GM19438 (cell line): ENCODE results near the gene MRPL54.
"Not testable (repeated sequence)": the region's sequence is repeated elsewhere in the genome, so short reads cannot be mapped to it uniquely, and the experiment has no call there.

Experiments used
- ATAC-seq: cut with Tn5 transposase; IDR thresholded peaks from one replicate; pipeline ENCODE4 v1.9.1; 2021; ENCODE audit warnings: low read depth; ENCODE audit not compliant: unreplicated experiment

The MRPL54 gene

DNA sequence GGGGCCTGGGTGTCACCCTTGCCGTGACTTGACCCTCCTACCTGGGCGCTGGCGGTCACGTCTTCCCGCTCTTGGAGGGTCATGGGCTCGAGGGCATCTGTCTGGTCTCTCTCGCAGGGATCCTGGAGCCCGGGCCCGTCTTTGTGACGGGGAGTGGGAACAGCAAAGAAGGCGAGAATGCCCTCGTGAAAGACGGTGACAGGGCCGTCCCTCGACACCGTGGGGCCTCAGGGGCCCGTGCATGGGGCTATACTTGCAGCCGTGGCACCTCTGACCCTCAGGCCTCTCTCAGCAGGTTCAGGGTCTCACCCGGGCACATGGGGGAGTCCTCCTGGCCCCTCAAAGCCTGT is 44.6 kb downstream of the MRPL54 start:
- no peak for ATAC-seq

DNA sequence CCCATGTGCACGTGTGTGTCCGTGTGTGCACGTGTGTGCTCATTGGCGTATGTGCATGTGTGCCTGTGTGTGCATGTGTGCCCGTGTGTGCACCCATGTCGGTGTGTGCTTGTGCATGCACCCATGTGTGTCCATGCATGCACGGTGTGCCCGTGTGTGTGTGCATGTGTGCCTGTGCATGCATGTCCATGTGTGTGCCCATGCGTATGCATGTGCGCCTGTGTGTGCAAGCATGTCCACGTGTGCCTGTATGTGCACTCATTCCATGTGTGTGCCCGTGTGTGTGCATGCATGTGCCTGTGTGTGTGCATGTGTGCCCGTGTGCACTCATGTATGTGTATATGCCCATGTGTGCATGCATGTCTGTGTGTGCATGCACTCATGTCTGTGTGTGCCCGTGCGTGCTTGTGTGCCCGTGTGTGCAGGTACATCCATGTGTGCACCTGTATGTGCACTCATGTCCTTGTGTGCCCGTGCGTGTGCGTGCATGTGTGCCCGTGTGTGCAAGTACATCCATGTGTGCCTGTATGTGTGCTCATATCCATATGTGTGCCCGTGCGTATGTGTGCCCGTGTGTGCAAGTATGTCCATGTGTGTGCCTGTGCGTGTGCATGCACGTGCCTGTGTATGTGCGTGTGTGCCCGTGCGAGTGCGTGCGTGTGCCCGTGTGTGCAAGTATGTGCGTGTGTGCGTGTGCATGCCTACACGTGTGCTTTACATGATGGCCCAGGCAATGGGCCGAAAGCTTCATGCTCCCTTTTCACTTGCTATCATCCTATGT is 45.3 kb downstream of the MRPL54 start:
- ATAC-seq = no peak

DNA sequence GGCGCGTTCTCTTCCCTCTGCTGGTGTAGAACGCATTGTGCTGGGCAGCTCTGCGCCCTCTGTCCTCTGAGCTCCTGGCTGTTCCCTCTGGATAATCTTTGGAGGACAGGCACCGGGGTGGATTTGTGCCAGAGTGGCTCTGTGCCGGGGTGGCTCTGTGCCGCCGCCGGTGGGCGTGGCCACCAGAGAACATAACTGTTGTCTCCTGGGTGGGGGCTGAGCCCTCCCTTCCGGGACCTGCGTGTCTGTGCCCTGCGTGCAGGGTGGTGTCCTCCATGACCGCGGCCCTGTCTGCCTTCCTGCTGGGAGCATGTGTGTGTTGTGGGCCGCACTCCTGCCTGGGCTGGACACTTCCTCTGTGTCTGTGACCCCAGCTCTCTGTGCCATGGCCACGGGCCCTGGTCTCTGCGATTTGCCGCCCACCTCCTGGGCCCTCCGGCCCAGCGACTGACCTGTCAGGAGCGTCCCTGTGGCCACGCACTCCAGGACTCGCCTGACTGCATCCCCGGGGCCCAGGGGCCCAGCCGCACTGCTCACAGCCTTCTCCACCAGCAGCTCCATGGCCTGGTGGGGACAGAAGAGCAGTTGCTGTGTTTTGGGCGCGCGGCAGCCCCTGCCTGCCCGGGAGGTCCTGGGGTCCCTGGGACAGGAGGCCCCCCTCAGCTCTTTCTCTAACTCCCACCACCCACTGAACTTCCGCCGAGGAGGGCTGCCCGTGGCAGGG is 46.1 kb downstream of the MRPL54 start:
- ATAC-seq = no peak

DNA sequence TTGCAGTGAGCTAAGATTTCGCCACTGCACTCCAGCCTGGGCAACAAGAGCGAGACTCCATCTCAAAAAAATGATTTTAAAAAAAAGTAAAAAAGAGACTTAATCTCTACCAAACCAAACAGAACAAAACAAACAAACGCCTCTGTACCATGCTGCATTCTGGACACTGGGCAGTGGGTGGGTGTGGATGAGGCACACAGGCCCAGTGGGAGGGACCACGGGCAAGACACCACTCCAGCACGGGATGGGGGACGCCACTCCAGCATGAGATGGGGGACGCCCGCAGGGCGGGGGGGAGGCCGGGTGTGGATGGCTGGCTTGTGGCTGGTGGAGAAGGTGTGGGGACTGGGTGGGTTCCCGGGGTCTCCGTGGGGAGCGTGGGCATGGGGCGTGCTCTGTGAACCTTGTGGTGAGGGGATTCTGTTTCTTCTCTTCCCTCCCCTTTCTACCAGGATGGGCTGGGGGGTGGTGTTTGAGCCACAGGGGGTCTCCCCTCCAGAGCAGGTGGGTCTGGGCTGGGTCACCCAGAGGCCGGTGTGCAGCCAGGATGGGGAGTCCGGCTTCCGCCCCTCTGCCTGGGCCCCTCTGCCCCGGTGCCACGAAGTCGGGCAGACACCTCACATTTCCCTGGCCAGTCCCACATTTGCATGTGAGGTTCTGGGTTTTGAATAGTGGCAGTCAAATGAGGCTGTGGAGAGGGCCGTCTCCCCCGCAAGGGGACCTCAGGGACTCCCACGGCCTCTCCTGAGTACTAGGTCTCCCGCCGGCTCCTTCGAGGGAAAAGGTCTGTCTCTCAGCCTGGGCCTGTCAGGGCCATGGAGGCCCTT is 47.6 kb downstream of the MRPL54 start:
- no peak for ATAC-seq

DNA sequence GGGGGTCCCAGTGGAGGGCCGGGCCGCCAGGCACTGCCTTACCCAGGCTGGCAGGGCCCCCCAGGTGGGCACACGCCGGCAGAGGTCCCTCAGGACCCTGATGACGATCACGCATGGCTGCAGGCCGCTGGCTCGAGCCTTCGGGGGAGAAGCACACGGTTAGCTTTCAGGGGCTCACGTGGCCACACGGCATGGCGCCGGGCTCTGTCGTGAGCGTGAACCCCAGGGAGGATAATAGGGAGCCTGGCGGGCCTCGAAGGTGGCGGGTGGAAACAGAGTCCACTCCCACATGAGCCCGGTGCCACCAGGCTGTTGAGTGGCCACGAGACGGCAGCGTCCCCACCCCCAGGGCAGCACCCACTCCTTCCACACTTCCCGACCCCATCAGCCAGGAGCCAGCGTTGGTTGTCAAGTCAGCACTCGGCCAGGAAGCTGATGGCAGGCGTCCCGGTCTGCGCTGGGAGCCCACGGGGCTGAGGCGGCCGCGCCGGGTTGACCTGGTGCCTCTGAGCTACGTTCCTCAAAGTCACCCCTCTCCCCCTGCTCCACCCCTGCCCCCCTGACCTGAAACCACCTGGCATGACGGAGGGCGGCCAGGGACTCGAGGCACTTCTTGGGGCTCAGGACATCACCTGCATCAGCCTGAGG is 48.4 kb downstream of the MRPL54 start:
- ATAC-seq = no peak

DNA sequence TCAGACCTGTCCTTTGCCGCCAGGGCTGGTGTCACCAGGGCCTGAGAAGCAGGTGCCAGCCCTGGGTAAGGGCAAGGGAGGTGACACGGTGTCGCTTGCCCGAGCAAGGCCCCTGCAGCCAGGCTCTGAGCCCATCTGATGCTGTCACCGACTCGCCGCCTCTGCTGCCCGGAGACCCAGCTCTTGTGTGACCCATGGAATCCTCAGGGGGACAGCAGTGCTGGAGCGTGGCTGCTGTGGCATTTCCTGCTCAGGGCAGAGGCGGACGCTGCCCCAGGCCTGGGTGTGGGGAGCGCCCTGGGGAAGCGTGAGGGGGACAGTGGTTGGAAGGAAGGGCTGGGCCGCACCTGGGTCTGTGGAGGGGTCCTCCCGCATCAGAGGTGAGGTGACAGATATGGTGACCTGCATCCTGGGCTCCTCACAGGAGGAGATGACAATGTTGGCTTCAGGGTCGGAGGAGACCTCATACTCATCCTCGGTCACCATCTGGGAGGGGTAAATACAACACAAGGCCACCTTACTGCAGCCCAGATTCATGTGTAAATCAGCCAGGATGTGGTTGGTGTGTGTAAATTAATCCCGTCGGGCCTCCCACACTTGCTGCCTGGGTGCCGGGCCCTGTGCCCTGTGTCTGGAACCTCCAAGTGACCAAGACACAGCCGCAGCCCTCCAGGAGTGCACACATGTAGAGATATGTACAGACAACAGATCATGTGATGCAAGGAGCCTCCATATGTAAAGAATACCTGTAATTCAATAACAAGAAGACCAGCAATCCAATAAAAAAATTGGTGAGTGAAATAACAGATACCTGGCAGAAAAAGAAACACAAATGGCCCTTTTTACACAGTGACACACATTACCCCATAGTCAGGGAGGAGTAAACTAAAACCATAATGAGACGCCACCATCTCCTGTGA is 51.3 kb downstream of the MRPL54 start:
- ATAC-seq = no peak

DNA sequence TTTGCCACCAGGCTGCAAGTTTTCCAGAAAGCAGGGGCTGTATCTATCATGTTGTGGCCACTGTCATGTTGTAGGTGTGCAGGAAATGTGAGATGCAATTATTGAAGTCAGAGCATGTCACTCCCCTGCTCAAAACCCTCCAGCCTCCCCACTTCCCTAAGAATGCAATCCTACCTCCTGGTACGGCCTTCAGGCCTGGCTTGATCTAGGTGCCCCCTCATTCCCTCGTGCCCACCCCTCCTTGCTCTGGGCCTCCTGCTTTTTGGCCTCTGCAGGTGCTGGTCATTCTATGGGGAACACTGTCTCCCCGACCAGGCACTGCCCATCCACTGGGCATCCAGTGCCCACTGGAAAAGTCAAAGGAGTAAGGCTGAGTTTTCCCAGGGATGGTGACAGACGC is 52.2 kb downstream of the MRPL54 start:
- ATAC-seq = no peak

DNA sequence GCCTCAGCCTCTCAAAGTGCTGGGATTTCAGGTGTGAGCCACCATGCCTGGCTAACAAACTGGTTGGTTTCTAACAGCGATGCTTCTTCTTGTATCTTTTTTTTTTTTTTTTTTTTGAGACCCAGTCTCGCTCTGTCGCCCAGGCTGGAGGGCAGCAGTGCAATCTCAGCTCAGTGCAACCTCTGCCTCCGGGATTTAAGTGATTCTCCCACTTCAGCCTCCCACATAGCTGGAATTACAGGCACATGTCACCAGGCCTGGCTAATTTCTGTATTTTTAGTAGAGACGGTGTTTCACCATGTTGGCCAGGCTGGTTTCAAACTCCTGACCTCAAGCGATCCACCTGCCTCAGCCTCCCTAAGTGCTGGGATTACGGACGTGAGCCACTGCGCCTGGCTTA is 53.7 kb downstream of the MRPL54 start:
- not testable (repeated sequence) for ATAC-seq

DNA sequence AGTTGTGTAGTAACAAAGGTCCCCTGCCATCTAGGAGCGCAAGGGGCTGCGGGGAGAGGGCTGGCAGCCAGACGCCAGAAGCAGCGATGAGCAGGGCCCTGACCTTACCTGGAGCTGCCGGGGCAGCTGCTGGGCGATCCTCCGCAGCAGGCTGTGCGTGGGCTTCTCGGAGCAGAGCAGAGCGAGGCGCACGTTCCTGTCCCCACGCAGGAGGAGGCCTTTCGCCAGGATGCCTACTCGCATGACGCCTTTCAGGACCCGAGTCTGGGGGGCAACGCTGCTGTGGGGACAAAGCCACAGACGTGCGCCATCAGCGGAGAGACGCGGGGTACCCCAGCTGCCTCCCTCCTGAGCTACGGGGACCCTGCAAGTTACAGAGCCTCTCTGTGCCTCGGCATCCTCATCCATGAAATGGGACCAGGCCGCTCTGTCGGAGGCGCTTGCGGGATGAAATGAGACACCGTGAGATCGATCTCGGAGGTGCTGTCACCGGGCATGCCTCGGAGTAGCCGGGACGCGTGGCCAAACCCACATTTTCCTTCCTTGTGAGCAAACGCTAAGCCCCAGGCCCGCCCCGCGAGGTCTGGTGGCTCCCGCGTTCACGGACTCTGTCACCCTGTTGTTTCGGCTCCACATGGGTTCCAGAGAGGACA is 54.2 kb downstream of the MRPL54 start:
- no peak for ATAC-seq
